Head of caudate nucleus (tissue), 42 donors: ENCODE results near the gene TREX2.

Experiments used
- DNase-seq, 42 donors: peaks; one replicate each; pipeline versions ENCODE4 v3.0.0 to v3.0.0-alpha.2; 2020 to 2021; ENCODE audit warnings: mixed read lengths in 7 of 42
- intact Hi-C: fragments of 100-400 bp; cut with DNase I; formaldehyde crosslinking; loops from one replicate; pipeline ENCODE4 v1.15.0; 2022

The TREX2 gene

DNA sequence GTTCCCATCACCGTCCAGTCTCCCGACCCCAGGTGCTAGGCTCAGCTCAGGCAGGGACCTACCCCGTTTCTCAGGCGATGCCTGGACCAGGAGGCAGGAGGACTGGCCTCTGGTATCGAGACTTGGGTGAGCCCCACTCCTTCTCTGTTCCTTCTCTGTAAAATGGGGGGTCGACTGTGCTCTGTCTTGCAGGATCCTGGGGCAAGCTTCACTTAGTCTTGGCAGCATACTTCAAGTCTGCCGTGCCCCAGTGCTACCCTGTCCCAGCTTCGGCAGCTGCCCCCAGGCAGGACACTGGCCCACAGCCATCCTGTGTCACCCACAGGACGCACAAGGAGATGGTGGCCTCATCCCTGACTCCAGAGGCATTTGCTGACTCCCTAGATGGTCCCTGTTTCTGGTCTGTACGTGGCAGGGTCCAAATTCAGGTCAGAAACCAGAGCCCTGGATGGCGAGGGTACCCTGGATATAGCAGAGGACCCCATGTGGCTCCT lies 31.6 kb upstream of the TREX2 start:
- no peak for DNase-seq
- intact Hi-C loops, result no loop called here

DNA sequence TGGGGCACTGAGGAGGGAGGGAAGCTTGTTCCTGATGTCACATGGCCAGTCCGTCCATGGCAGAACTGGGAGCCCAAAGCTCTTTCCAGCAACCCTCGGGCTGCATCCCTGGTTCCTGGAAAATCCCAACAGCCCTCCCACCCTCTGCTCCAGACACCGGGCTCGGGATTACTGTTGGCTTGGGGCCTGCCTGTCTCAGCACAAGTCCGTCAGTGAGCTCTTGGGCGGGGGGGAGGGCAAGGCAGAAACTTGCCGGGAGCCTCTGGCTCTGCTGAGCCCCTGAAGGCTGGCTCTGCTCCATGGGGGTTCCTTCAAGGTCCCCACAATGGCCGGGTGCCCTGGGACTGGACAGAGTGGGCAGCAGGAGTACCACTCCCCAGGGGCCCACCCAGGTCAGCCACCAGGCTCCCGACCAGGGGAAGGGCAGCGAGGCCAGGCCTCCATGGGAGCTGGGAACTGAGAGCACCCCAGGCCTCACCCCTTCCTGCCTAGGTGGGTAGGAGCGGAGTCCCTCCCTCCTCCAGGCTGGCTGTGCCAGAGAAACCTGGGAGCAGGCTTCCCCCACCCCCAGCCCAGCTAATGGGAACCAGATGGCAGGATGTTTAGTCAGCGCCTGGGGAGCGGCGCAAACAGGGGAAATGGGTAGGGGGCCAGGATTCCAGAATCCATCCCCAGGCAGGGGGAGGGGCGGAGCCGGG lies 31.0 kb upstream of the TREX2 start:
- DNase-seq, result no peak
- intact Hi-C loops, result no loop called here

DNA sequence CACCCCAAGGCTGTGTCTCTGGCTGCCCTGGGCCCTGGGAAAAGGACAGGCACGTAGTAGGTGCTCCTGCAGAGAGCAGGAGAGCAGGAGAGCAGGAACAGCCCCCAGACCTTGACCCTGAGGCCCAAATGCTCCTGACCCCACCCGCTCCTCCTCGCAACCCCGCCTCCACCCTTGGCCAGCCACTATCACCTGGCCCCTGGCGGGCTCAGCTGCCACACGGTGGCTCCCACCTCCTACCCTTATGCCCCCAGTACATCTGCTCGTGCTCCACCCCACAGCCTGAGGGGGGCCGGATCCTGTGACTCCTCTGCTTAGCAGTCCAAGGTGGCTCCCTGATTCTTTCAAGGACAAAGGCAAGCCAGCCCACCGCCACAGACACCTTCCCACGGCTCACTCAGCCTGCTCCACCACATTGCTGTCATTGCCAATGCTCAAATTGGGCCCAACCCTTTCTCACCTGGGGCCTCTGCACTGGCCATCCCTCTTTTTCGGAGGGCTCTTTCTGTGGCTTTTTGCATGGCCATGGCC lies 30.0 kb upstream of the TREX2 start:
- DNase-seq, result no peak
- intact Hi-C loops, result no loop called here

DNA sequence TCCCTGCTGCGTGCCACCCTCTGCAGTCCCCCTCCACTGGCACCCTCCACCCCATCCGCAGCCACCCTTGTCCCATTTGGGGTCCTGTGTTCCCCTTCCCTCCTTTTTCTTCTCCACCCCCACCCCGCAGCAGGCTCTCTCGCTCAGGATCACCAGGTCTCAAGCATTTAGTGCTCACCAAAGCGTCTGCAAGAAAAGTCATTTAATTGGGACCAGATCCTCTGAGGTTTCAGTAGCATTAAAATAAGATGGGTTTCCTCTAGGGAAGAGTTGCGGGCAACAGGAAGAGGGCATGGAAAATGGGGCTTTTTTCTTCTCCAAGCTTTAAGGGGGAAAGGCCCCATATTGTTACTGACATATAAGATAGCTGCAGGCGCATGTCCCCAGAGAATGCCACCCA lies 29.4 kb upstream of the TREX2 start:
- DNase-seq, result no peak
- intact Hi-C loops, result no loop called here

DNA sequence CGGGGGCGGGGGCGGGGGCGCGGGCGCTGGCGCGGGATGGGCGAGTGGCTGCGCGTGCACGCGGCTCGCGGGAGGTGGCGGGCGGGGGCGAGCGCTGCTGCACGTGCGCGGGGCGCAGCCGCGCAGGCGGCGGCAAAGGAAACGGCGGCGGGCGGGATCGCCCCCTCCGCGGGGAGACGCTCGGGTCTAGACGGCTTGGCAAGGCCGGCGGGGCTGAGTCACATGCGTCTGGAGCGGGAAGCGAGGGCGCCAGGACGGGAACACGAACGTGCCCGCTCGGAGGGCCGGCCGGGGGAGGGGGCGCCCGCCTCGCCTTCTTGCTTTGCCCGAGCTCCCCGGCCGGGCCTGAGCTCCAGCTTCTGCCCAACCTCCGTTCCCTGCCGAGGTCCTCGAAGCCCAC lies 28.9 kb upstream of the TREX2 start:
- intact Hi-C loops, result no loop called here
- DNase-seq, result peak in 39 of 42 donors; percentile 27 to 85 (median 57)

DNA sequence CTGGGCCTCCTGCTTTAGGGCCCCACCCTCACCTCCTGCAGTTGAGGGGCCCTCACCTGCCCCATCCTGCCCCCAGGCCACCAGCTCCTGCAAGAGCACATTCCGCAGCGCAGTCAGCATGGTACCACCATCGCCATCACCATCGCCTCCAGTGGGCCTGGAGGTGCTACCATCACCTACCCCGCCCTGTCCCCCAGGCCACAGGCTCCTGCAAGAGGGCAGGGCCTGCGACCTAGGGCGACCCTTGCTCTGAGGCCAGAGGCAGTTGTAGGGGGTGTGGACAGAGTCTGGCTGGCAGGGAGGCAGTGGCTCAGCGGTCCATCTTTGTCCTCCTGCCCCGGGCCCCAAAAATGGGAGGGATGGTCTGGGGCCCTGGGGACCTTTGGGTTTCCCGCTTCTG lies 28.4 kb upstream of the TREX2 start:
- intact Hi-C loops, result no loop called here
- no peak for DNase-seq

DNA sequence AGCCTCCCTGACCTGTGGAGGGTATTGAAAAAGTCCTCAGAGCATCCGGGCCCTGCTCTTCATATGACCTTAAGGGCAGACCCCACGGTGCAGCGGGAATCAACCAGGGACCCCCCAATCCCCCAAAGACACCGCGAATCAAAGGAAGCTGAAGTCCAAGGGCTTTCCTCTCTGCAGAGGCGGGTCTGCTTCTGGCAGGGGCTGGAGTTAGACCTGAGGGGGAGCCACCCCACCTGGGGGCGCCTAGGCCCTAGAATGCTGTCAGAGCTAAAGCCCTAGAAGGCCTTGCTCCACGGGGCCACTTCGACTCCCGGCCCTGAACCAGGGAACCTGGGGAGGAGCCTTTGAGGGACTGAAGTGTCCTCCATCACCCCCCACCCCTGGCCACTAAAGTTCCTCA lies 27.3 kb upstream of the TREX2 start:
- DNase-seq, result no peak
- intact Hi-C loops, result no loop called here

DNA sequence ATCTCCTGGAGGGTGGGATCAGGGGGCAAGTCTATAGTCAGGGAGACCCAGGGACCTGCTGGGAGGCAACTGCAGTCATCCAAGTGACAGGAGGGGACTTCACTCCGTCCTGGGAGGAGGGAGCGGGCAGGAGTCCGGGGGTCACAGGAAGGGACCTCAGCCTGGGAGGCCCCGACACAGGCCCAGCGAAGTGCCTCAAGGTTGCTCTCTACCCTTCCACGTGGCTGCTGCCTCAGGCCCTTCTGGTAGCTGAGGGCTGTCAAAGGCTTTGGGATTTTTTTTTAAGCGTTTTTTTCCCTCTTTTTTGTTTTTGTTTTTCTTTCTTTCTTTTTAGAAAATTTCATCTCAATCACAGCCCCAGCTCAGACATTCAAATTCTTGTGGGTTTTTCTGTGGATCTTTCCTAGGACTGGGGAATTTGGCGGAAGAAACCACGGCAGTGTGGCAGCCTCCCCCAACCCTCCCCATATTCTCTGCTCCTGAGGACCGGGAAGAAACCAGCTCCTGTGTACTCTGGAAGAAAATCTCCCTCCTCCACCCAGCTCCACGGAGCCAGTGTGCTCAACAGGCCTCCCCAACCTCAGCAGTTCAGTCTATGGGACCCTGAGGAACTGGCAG lies 25.9 kb upstream of the TREX2 start:
- DNase-seq, result no peak
- intact Hi-C loops, result no loop called here

DNA sequence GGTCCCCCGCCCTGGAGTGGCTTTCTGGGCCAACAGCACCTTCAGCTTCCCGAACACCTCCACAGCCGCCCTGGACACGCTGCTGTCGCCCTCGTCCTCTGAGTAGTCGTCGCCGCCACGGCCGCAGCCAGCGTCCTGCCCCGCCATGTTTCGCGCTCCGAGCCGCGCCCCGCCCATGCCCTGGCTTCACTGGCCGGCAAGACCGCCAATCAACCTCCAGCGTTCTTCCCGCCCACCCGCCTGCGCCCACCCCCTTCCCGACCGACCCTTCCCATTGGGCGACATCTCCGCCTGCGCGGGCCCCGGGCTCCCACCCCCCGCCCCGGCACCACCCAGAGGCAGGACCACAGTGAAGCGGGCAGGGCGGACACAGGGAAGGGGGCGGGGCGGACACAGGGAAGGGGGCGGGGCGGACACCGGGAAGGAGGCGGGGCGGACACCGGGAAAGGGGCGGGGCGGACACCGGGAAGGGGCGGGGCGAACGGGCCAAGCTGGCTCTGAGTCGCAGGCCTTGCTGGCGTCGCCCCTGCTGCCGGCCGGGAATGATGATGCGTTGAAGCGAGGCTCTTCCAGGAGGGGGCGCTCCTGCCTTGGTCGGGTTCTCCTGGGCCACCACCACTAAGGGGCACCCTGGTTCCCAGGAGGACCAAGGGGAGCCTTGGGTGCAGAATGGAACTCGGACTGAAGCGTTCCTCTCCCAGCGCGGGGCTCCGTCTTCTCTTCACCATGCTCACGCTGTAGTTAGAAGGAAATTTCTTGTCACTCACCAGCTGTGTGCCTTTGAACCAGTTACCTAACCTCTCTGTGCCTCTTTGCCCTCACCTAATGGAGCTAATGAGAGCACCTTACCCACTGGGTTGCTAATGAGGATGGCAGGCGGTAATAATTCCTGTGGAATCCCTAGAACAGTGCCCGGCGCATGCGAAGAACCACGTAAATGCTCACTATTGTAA lies 24.8 kb upstream of the TREX2 start, which contains the start of gene HAUS7:
Gene HAUS7, minus strand, starts transcription at position 166 of the 953 bp plus-strand sequence. Its CDS starts 19 bp downstream, at position 147.
- intact Hi-C loops, result no loop called here
- peak; percentile 78 to 96 (median 90) for DNase-seq

DNA sequence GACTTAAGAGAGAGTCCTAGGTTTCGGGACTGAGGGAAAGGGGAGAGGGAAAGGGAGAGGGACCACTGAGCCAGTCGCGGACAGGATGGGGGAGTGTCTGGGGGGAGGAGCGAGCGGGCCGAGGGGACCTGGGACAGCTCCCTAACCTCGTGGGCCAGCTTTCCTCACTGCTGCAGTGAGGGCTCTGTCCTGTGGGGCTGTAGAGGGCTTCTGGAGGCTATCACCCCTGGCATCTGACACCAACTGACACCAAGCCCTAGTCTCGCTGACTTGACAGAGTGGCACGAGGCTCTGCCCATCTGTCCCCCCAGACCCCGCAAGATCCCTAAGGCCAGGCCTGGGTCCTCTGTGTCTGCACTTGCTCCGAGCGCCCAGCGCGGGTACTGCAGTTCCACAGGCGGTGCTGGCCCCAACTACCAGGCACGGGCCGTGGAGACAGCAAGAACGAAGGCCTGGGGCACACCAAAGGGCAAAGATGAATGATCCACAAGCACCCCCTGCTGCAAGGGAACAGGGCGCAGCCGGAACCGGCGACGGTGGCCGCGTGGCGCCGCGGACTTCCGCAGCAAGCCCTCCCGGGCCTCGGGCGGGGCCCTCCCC lies 24.1 kb upstream of the TREX2 start:
- intact Hi-C loops, result no loop called here
- peak in 9 of 42 donors; percentile 6 to 49 (median 30) for DNase-seq

DNA sequence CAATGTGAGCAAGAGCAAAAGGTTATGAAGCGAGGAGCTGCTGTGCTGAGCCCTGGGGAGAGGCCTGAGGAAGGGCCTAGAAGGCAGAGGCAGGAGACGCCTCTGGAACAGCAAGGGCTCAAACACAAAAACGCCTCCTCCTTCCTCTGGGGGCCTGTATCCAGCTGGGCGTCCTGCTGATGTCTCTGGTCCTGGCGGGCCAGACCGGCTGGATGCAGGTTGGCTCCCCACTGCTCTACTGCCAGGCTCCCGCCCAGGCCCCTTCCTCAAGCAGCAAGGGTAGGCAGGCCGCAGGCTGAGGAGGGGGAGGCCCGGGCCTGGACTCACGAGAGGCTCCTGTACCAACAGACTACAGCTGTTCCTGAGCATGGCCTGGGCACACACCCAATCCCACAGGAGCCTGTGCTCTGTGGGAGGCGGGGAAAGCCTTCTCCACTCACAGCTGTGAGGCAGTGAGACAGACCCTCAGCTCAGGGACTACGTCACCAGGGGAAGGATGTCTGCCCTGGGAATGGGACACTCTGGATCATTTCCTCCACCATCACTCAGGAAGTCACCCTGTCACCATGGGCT lies 22.2 kb upstream of the TREX2 start:
- intact Hi-C loops, result no loop called here
- DNase-seq, result no peak

DNA sequence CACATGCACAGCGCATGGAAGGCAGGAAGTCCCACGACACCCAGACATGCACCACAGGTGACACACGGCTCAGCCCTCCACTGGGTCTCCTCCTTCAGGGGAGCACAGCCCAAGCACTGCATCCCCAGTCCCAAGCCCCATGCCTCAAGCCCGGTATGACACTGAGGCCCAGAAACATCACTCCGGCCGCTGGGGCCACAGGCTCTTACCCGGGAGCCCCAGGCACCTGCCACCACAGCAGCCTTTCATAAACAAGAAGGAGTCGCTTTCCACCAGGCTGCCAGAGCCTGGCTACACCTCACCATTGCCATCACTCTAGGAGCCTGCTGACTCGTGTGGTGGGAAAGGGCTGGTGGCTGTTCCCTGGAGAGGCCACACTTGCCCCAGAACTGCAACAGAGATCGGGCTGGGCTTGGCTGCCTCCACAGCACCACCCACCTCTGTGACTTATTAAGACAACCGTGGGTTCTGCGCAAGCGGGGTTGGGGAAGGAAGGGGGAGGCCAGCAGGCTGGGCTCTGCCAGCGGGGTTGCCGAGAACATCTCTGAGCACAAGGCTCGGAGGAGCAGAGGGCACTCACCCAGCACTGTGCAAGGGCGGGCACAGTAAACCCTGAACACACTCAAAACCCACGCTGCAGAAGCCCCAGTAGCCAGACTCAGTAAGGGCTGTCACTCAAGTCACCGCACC lies 20.0 kb upstream of the TREX2 start:
- intact Hi-C loops, result no loop called here
- DNase-seq, result peak in 41 of 42 donors; percentile 15 to 86 (median 65)

DNA sequence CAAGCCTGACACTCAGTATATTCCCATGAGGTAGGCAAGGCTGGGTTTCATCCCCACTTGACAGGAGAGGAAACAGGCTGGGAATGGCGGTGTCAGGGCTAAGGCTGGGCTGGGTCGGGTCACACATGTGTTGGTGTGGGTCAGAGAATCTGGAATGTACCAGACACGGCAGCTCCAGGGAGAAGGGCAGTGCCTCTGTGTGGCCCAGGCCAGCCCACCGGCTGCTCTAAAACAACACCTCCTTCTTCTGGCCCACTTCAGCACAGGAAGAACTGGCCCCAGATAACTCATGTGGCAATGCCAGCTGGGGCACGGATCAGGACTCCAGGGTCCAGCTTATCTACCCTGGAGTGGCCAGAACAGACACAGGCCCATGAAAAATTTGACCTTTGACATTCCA lies 18.3 kb upstream of the TREX2 start:
- intact Hi-C loops, result no loop called here
- no peak for DNase-seq

DNA sequence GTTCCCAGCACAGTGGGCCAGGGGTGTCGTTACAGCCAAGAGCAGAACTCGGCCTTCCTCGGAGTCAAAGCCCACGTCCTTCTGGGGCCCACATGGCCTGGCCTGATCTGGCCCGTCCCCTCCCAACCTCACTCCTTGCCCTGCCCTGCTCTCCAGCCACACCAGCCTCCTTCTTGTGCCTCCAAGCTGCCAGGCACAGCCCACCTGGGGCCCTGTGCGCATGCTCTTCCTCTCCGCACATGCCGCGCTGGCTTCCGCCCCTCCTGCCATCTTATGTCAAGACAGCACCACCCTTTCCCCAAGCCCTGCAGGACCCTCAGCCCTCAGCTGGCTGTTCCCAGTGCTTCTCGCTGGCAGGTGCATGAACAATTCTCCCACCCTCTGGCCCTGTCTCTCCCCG lies 17.7 kb upstream of the TREX2 start:
- intact Hi-C loops, result no loop called here
- DNase-seq, result no peak

DNA sequence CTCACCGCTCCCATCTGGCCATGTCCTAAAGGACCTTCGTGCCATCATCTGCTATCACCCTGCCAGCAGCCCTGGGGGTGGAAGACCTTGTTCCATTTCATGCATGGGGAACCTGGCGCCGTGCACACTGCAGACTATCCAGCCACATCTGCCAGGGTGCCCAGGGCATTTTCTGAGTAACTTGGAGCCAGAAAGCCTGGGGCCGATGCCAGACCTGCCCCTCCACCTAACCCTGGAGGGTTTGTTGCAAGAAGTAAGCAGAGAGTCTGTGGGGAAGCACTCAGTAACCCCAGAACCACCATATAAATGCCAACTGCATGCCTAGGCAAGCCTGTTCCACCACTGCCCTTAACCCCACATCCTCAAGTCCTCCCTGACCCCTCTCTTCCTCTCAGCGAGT lies 17.2 kb upstream of the TREX2 start:
- intact Hi-C loops, result no loop called here
- no peak for DNase-seq

DNA sequence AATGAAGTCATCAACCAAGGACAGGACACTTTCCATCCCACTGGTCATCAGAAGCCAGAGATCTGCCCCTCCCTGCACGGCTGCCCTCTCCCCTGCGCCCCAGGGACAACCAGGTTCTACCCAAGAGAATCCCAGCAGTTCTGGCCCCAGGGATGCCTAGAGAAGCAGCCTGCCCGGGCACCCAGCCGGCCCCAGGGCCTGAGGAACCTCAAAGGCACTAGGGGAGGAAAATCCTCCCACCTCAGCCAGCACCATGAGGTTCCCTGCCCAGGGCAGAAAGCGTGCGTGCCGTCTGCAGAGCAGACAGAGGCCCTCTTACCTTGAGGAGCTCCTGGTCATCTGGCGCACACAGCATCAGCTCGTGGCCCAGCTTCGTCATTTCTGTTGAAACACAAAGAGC lies 16.4 kb upstream of the TREX2 start:
- DNase-seq, result no peak
- intact Hi-C loops, result no loop called here

DNA sequence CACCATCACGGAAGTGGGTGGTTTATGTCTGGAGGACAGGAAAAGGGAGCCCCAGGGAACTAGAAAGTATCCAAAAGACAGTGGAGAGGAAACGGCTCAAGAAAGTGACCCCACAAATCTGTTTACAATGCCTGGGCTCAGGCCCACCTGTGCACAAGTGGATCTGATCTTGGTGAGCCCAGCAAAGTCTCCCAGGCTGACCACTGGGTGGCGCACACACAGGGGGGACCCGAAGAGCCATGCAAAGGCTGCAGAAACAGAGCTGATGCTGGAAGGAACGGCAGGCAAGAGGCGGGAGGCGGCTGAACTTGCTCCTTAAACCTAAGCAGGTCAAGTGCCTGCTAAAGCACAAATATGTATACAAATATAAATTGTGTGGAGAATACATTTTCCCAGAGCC lies 15.0 kb upstream of the TREX2 start:
- DNase-seq, result peak in 41 of 42 donors; percentile 34 to 79 (median 60)
- intact Hi-C loops, result no loop called here

DNA sequence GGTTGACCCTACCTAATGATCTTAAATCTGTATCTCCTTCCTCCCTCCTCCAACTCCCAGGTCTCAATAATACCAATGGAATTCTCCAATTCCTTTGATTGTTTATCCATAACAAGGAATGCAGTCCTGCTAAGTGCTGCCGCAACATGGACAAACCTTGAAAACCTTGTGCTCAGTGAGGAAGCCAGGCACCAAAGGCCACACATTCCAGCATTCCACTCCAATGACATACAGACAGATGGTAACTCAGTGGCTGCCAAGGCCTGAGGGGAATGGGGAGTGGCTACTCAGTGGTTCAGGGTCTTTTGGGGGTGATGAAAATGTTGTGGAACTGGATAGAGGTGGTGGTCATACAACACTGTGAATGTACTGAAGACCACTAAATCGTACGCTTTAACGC lies 14.1 kb upstream of the TREX2 start:
- DNase-seq, result no peak
- intact Hi-C loops, result no loop called here
